H9 (cell line): ENCODE data around the gene ZNF544. TPM values are rescaled to one million over a fixed set of nuclear protein-coding genes. Genes with fewer than 3 reads are reported as not detected.

Experiments
- DNase-seq: peaks from one replicate; pipeline ENCODE4 v3.0.0-alpha.2; 2017
- H2AFZ ChIP-seq: one replicate; pipeline ENCODE4 v1.6.1; 2013; ENCODE audit warnings: mild to moderate bottlenecking, low read length, control low read depth, moderate library complexity
- H2AK5ac ChIP-seq: 2 replicates; pipeline ENCODE4 v1.6.1; 2013; ENCODE audit warnings: low read length, control low read depth, mixed read lengths; ENCODE audit not compliant: insufficient read length
- H2BK120ac ChIP-seq: one replicate; pipeline ENCODE4 v1.6.1; 2013; ENCODE audit warnings: low read depth, mild to moderate bottlenecking, low read length, control low read depth, inconsistent platforms; ENCODE audit not compliant: poor library complexity, severe bottlenecking
- H2BK12ac ChIP-seq: 2 replicates; pipeline ENCODE4 v1.6.1; 2013; ENCODE audit warnings: low read length, control low read depth, mixed read lengths, low read depth; ENCODE audit not compliant: insufficient read length
- H2BK15ac ChIP-seq: 2 replicates; pipeline ENCODE4 v1.6.1; 2013; ENCODE audit warnings: low read depth, low read length, control low read depth
- H2BK20ac ChIP-seq: one replicate; pipeline ENCODE4 v1.6.1; 2013; ENCODE audit warnings: low read depth, mild to moderate bottlenecking, low read length, control low read depth, inconsistent platforms; ENCODE audit not compliant: poor library complexity, severe bottlenecking
- H2BK5ac ChIP-seq: 2 replicates; pipeline ENCODE4 v1.6.1; 2013; ENCODE audit warnings: low read length, control low read depth, mixed read lengths; ENCODE audit not compliant: insufficient read length
- H3K14ac ChIP-seq: 2 replicates; pipeline ENCODE4 v1.6.1; 2013; ENCODE audit warnings: low read length, control low read depth; ENCODE audit not compliant: insufficient read depth
- H3K18ac ChIP-seq: 2 replicates; pipeline ENCODE4 v1.6.1; 2013; ENCODE audit warnings: low read depth, mild to moderate bottlenecking, mixed read lengths, low read length, control low read depth; ENCODE audit not compliant: insufficient read length
- H3K23ac ChIP-seq: 2 replicates; pipeline ENCODE4 v1.6.1; 2013; ENCODE audit warnings: low read length, control low read depth, mixed read lengths, low read depth; ENCODE audit not compliant: insufficient read length
- H3K23me2 ChIP-seq: 2 replicates; pipeline ENCODE4 v1.6.1; 2013; ENCODE audit warnings: low read depth, mild to moderate bottlenecking, mixed read lengths, low read length, control low read depth; ENCODE audit not compliant: insufficient read length, poor library complexity, severe bottlenecking
- H3K27ac ChIP-seq: 2 replicates; pipeline ENCODE4 v1.5.1; 2013; ENCODE audit warnings: low read length, control low read depth, mixed read lengths, low read depth; ENCODE audit not compliant: insufficient read length
- H3K27me3 ChIP-seq: 2 replicates; pipeline ENCODE4 v1.6.1; 2013; ENCODE audit warnings: low read length, control low read depth, inconsistent platforms; ENCODE audit not compliant: insufficient read depth
- H3K4ac ChIP-seq: 2 replicates; pipeline ENCODE4 v1.6.1; 2013; ENCODE audit warnings: low read depth, mild to moderate bottlenecking, control low read depth, inconsistent platforms, low read length, moderate library complexity
- H3K4me1 ChIP-seq: 2 replicates; pipeline ENCODE4 v1.6.1; 2013; ENCODE audit warnings: low read length, control low read depth, inconsistent platforms; ENCODE audit not compliant: insufficient read depth
- H3K4me2 ChIP-seq: 2 replicates; pipeline ENCODE4 v1.6.1; 2013; ENCODE audit warnings: low read length, control low read depth, mixed read lengths; ENCODE audit not compliant: insufficient read length, insufficient read depth
- H3K56ac ChIP-seq: 2 replicates; pipeline ENCODE4 v1.6.1; 2013; ENCODE audit warnings: low read depth, mild to moderate bottlenecking, mixed read lengths, low read length, control low read depth; ENCODE audit not compliant: insufficient read length
- H3K79me1 ChIP-seq: 2 replicates; pipeline ENCODE4 v1.6.1; 2013; ENCODE audit warnings: low read depth, mild to moderate bottlenecking, moderate library complexity, low read length, control low read depth, inconsistent platforms; ENCODE audit not compliant: insufficient read depth, poor library complexity, severe bottlenecking
- H3K79me2 ChIP-seq: 2 replicates; pipeline ENCODE4 v1.6.1; 2013; ENCODE audit warnings: low read length, control low read depth, inconsistent platforms; ENCODE audit not compliant: insufficient read depth
- H3K9ac ChIP-seq: 2 replicates; pipeline ENCODE4 v1.6.1; 2013; ENCODE audit warnings: low read length, control low read depth, mixed read lengths; ENCODE audit not compliant: insufficient read length; ENCODE audit errors: extremely low read depth
- H3K9me3 ChIP-seq: one replicate; pipeline ENCODE4 v1.6.1; 2013; ENCODE audit warnings: low read depth, low read length, inconsistent platforms; ENCODE audit not compliant: control insufficient read depth
- H3T11ph ChIP-seq: one replicate; pipeline ENCODE4 v1.6.1; 2013; ENCODE audit warnings: mild to moderate bottlenecking, low read length, control low read depth, inconsistent platforms
- H4K20me1 ChIP-seq: one replicate; pipeline ENCODE4 v1.6.1; 2013; ENCODE audit not compliant: control insufficient read depth, insufficient read length, insufficient read depth
- H4K5ac ChIP-seq: 2 replicates; pipeline ENCODE4 v1.6.1; 2013; ENCODE audit warnings: low read depth, mild to moderate bottlenecking, mixed read lengths, low read length, control low read depth; ENCODE audit not compliant: insufficient read length
- H4K8ac ChIP-seq: replicated peaks from 2 replicates; pipeline ENCODE4 v1.6.1; 2013; ENCODE audit warnings: low read length, control low read depth, mixed read lengths, low read depth; ENCODE audit not compliant: insufficient read length
- H4K91ac ChIP-seq: 2 replicates; pipeline ENCODE4 v1.6.1; 2013; ENCODE audit warnings: low read depth, mild to moderate bottlenecking, moderate library complexity, mixed read lengths, low read length, control low read depth; ENCODE audit not compliant: insufficient read length
- H3K27ac Mint-ChIP-seq, 3 experiments: 2 replicates in 2 of 3; 3 replicates in 1 of 3; pipeline ENCODE4 v1.8.0; 2020 to 2021; ENCODE audit warnings: mixed read lengths in 3 of 3, mild to moderate bottlenecking in 1 of 3, moderate library complexity in 1 of 3
- H3K27me3 Mint-ChIP-seq: 2 replicates; pipeline ENCODE4 v1.8.0; 2021; ENCODE audit warnings: low read depth, mild to moderate bottlenecking, moderate library complexity, mixed read lengths
- H3K36me3 Mint-ChIP-seq, 3 experiments: 2 replicates in 2 of 3; 3 replicates in 1 of 3; pipeline ENCODE4 v1.8.0; 2020 to 2021; ENCODE audit warnings: low read depth in 3 of 3, mixed read lengths in 3 of 3; ENCODE audit not compliant: insufficient read depth in 1 of 3
- H3K4me1 Mint-ChIP-seq, 2 experiments: 2 replicates each; pipeline ENCODE4 v1.8.0; 2020; ENCODE audit warnings: mixed read lengths in 2 of 2
- H3K4me3 Mint-ChIP-seq, 2 experiments: 2 replicates in 1 of 2; 3 replicates in 1 of 2; pipeline ENCODE4 v1.8.0; 2020 to 2021; ENCODE audit warnings: mild to moderate bottlenecking in 2 of 2, mixed read lengths in 2 of 2, moderate library complexity in 1 of 2
- H3K9me3 Mint-ChIP-seq, 2 experiments: 2 replicates in 1 of 2; 3 replicates in 1 of 2; pipeline ENCODE4 v1.8.0; 2020; ENCODE audit warnings: mild to moderate bottlenecking in 2 of 2, mixed read lengths in 2 of 2, moderate library complexity in 1 of 2
- CTCF ChIP-seq: fragments of 200-600 bp; sonication (generic); conservative IDR thresholded peaks from 3 replicates; pipeline ENCODE4 v1.8.0; 2021; ENCODE audit warnings: antibody characterized with exemption, mild to moderate bottlenecking
- WGBS: extraction: QIAGEN DNeasy Blood & Tissue Kit; methylation state at CpG from one replicate; pipeline ENCODE4 v1.1.7; 2013; ENCODE audit warnings: missing lambda C conversion rate, low lambda C conversion rate, mixed read lengths; ENCODE audit not compliant: insufficient read length; ENCODE audit errors: extremely low coverage; 5-methylcytosine and 5-hydroxymethylcytosine counted together
- total RNA-seq: library from RNA; stranded (reverse); gene quantifications from 2 replicates; pipeline ENCODE4 v1.2.1, GENCODE V29; 2021

ZNF544 gene
- total RNA-seq, 1 experiment from 2014 or later: 97.2 TPM

GRCh38 chr19:58275564-58275963 is 46.9 kb downstream of the ZNF544 start:
- no peak overlapping the region for H3K9ac ChIP-seq
- peaks cover 2% of the 10 kb centered on the region for H4K20me1 ChIP-seq
- no peaks in the 10 kb centered on the region for H3K9me3 ChIP-seq
- no peak overlapping the region for H2BK15ac ChIP-seq
- no peak overlapping the region for H3K27ac ChIP-seq
- H3K4me1 ChIP-seq: peaks cover 8% of the 10 kb centered on the region; the same call in 1 of the 2 replicates
- no peaks in the 10 kb centered on the region for H3K27me3 ChIP-seq
- peaks cover 5% of the 10 kb centered on the region for H3K23me2 ChIP-seq
- H4K5ac ChIP-seq: no peak overlapping the region
- Mint-ChIP-seq H3K4me3 (no peak overlapping the region), H3K36me3 (peaks cover 39 to 50% (median 45%) of the 10 kb centered on the region in 3 experiments), H3K4me1 (peaks cover 13 to 16% of the 10 kb centered on the region in 2 experiments), H3K9me3 (peaks cover 20 to 23% of the 10 kb centered on the region in 2 experiments), H3K27ac (0 out of 7 replicates have a peak overlapping the region, but pooled peaks of 1 of the 3 experiments have one; percentile 8), H3K27me3 (no peaks in the 10 kb centered on the region)
- peaks cover 7% of the 10 kb centered on the region for H3K79me1 ChIP-seq
- H2BK12ac ChIP-seq: no peak overlapping the region
- H3K23ac ChIP-seq: no peak overlapping the region
- no peak overlapping the region for H4K8ac ChIP-seq
- peaks cover 16% of the 10 kb centered on the region for H3K79me2 ChIP-seq
- no peak overlapping the region for H3K56ac ChIP-seq
- no peak overlapping the region for H3T11ph ChIP-seq
- H2BK120ac ChIP-seq: no peak overlapping the region
- TF ChIP-seq CTCF: no peak
- no peak overlapping the region for H4K91ac ChIP-seq
- no peak overlapping the region for H3K4me2 ChIP-seq
- H3K4ac ChIP-seq: no peak overlapping the region
- H3K14ac ChIP-seq: no peak overlapping the region
- DNase-seq: no peak
- H2AFZ ChIP-seq: no peak overlapping the region
- WGBS: no CpG with 5 or more reads among the region's 3 CpGs
- H3K18ac ChIP-seq: no peak overlapping the region
- no peak overlapping the region for H2BK5ac ChIP-seq
- no peak overlapping the region for H2BK20ac ChIP-seq
- no peak overlapping the region for H2AK5ac ChIP-seq
